K562 (cell line): Measurements from ENCODE around the gene PTGES3. TPM values are rescaled to one million over a fixed set of nuclear protein-coding genes. Genes with fewer than 3 reads are reported as not detected.

Experiments used
- CUX1 ChIP-seq: fragments of 200-800 bp; sonication (Bioruptor generic); IDR thresholded peaks from 2 replicates; pipeline ENCODE4 v1.6.1; 2016; ENCODE audit warnings: missing genetic modification characterization, missing compliant biosample characterization
- GTF2B ChIP-seq: IDR thresholded peaks from 2 replicates; pipeline ENCODE4 v1.6.1; 2011; ENCODE audit not compliant: insufficient read length; ENCODE audit errors: extremely low read depth
- HDAC2 ChIP-seq: fragments of 450-650 bp; IDR thresholded peaks from 2 replicates; pipeline ENCODE4 v1.6.1; 2016; ENCODE audit warnings: mild to moderate bottlenecking
- HMGN3 ChIP-seq: IDR thresholded peaks from 2 replicates; pipeline ENCODE4 v1.6.1; 2011; ENCODE audit warnings: borderline replicate concordance, low read depth, mild to moderate bottlenecking, mixed read lengths, low read length; ENCODE audit not compliant: insufficient read length; ENCODE audit errors: extremely low read depth
- KDM1A ChIP-seq, 2 experiments: fragments of 450-650 bp; IDR thresholded peaks; 2 replicates each; pipeline ENCODE4 v1.6.1; 2016; ENCODE audit warnings: mild to moderate bottlenecking in 2 of 2
- MAFF ChIP-seq: IDR thresholded peaks from 2 replicates; pipeline ENCODE4 v1.6.1; 2012; ENCODE audit warnings: low read length, improper control_type of control experiment
- MAFK ChIP-seq: IDR thresholded peaks from 2 replicates; pipeline ENCODE4 v1.6.1; 2011; ENCODE audit warnings: low read length, improper control_type of control experiment
- MAX ChIP-seq: sonication (generic); formaldehyde crosslinking; IDR thresholded peaks from 2 replicates; pipeline ENCODE4 v1.9.0; 2022; ENCODE audit warnings: mild to moderate bottlenecking, missing genetic modification reagents
- PHF8 ChIP-seq: fragments of 200-600 bp; sonication (generic); IDR thresholded peaks from 2 replicates; pipeline ENCODE4 v1.6.1; 2012; ENCODE audit warnings: mixed run types, mild to moderate bottlenecking, inconsistent platforms, low read length, moderate library complexity, borderline replicate concordance
- RCOR1 ChIP-seq, 2 experiments: IDR thresholded peaks; 2 replicates each; pipeline ENCODE4 v1.6.1; 2012; ENCODE audit warnings: low read depth in 2 of 2, low read length in 2 of 2, borderline replicate concordance in 1 of 2, improper control_type of control experiment in 1 of 2
- RNF219 ChIP-seq: fragments of 250-450 bp; sonication (Bioruptor Pico); IDR thresholded peaks from 2 replicates; pipeline ENCODE4 v1.5.0; 2022; ENCODE audit warnings: mild to moderate bottlenecking
- SRSF9 ChIP-seq: fragments of 200-400 bp; formaldehyde crosslinking; IDR thresholded peaks from 2 replicates; pipeline ENCODE4 v1.6.1; 2017; ENCODE audit warnings: low read depth, low read length, borderline replicate concordance
- TCF7 ChIP-seq: sonication (generic); IDR thresholded peaks from 2 replicates; pipeline ENCODE4 v1.6.1; 2016; ENCODE audit warnings: antibody characterized with exemption, borderline replicate concordance
- TGIF2 ChIP-seq: sonication (generic); formaldehyde crosslinking; IDR thresholded peaks from 2 replicates; pipeline ENCODE4 v1.8.1; 2022; ENCODE audit warnings: mild to moderate bottlenecking, missing genetic modification reagents, moderate library complexity
- YY1 ChIP-seq, 3 experiments: IDR thresholded peaks; 2 replicates each; pipeline ENCODE4 v1.6.1; 2011; ENCODE audit warnings: low read length in 2 of 3, mild to moderate bottlenecking in 2 of 3, moderate library complexity in 2 of 3, borderline replicate concordance in 1 of 3, control low read depth in 1 of 3, low read depth in 1 of 3; ENCODE audit not compliant: insufficient read depth in 3 of 3, insufficient replicate concordance in 2 of 3, control insufficient read depth in 1 of 3, insufficient read length in 1 of 3; ENCODE audit errors: extremely low read depth in 1 of 3
- ZNF444 ChIP-seq: fragments of 250-450 bp; sonication (Bioruptor Pico); IDR thresholded peaks from 2 replicates; pipeline ENCODE4 v1.4.0; 2020; ENCODE audit warnings: mild to moderate bottlenecking, moderate library complexity
- polyA plus RNA-seq, 8 experiments: library from polyadenylated mRNA; depleted of rRNA in 4 of 8; stranded (reverse) in 5 of 8; unstranded in 3 of 8; fragments of >200 nt; fragmentation: Nextera tagmentation in 2 of 8; fragmentation: Illumina TruSeq in 1 of 8; extraction: Ambion mirVana in 2 of 8; extraction: Trizol in 1 of 8; gene quantifications; 2 replicates each; pipeline versions ENCODE4 v1.2.1 to v1.2.3, GENCODE V29; 2011 to 2014; ENCODE audit warnings: inconsistent platforms in 1 of 8, missing spikeins in 1 of 8
- total RNA-seq, 7 experiments: library from RNA; depleted of rRNA in 6 of 7; stranded (reverse); fragments of >200 nt in 6 of 7; fragmentation: Illumina TruSeq in 2 of 7; extraction: Trizol in 2 of 7; gene quantifications; 2 replicates each; pipeline versions ENCODE4 v1.2.1 to v1.2.3, GENCODE V29; 2011 to 2021; ENCODE audit warnings: low replicate concordance in 1 of 7

Gene PTGES3
- total and polyA plus RNA-seq, 9 of the 15 experiments (the other 6 are each of a cell fraction or from before 2014, with no cell fraction given): 163 to 501 (median 213) TPM

GRCh38 chr12:56688129-56688845 is at the start of gene PTGES3 (continued):
- TF ChIP-seq GTF2B (peak; percentile 87), MAFK (peak; percentile 89), HMGN3 (peak; percentile 62), KDM1A (IDR thresholded peaks at IDR 0.05) (peak in 1 of 2 experiments; percentile 17; a peak in 1 of 4 replicates), PHF8 (peak; percentile 83), HDAC2 (peak; percentile 57; the same call in 1 of the 2 replicates), CUX1 (CRISPR knock-in tag) (0 out of 2 replicates have a peak, but pooled peaks have one; percentile 59), MAFF (peak; percentile 68; the same call in 1 of the 2 replicates), SRSF9 (no peak), MAX (CRISPR knock-in tag) (peak; percentile 98), RNF219 (CRISPR knock-in tag) (0 out of 2 replicates have a peak, but pooled peaks have one; percentile 75), RCOR1 (IDR thresholded peaks at IDR 0.05; ENCODE audit: borderline replicate concordance in 1 of 2, low read depth in 2 of 2, low read length in 2 of 2) (peak in 1 of 2 experiments; percentile 45; a peak in 1 of 4 replicates), TGIF2 (CRISPR knock-in tag) (no peak), ZNF444 (CRISPR knock-in tag) (0 out of 2 replicates have a peak, but pooled peaks have one; percentile 26), YY1 (IDR thresholded peaks at IDR 0.05; ENCODE audit: borderline replicate concordance in 1 of 3, control insufficient read depth in 1 of 3, extremely low read depth in 1 of 3, insufficient read depth in 3 of 3, insufficient read length in 1 of 3, insufficient replicate concordance in 2 of 3, low read depth in 1 of 3, low read length in 2 of 3) (peak in 2 of 3 experiments; percentile 61 to 84), TCF7 (0 out of 2 replicates have a peak, but pooled peaks have one; percentile 45)
